EL (cell line): ENCODE results near the gene SULT6B1.
"Not testable (repeated sequence)": the region's sequence is repeated elsewhere in the genome, so short reads cannot be mapped to it uniquely, and the experiment has no call there.

ENCODE experiments used
- DNase-seq: peaks from one replicate; pipeline ENCODE4 v3.0.0-alpha.2; 2016

SULT6B1 gene

GRCh38 chr2:37188570-37188969 lies at the start of gene SULT6B1:
Gene SULT6B1 (minus strand): TSS chr2:37188670. CDS start chr2:37188640, 30 bp downstream.
- no peak for DNase-seq

- peak; percentile 27 for DNase-seq
Observed at GRCh38 chr2:37232131-37232933, 43.9 kb upstream of the SULT6B1 start.

GRCh38 chr2:37231241-37232130 lies 43.0 kb upstream of the SULT6B1 start, which contains the start of the genes CEBPZ and NDUFAF7:
Gene CEBPZ (minus strand): TSS chr2:37231596. CDS start chr2:37231567, 29 bp downstream.
Gene NDUFAF7 (plus strand): TSS chr2:37231658. CDS start chr2:37231706, 48 bp downstream.
- DNase-seq: peak; percentile 94

GRCh38 chr2:37230581-37230980 lies 42.1 kb upstream of the SULT6B1 start:
- peak; percentile 24 for DNase-seq

GRCh38 chr2:37228788-37229187 lies 40.3 kb upstream of the SULT6B1 start:
- no peak for DNase-seq

- DNase-seq: no peak
Observed at GRCh38 chr2:37226863-37227262, 38.4 kb upstream of the SULT6B1 start.

- DNase-seq: not testable (repeated sequence)
Observed at GRCh38 chr2:37225129-37225528, 36.7 kb upstream of the SULT6B1 start.

- no peak for DNase-seq
Observed at GRCh38 chr2:37224063-37224462, 35.6 kb upstream of the SULT6B1 start.

- no peak for DNase-seq
Observed at GRCh38 chr2:37223131-37223530, 34.7 kb upstream of the SULT6B1 start.

GRCh38 chr2:37219046-37219445 lies 30.6 kb upstream of the SULT6B1 start:
- no peak for DNase-seq

- no peak for DNase-seq
Observed at GRCh38 chr2:37215250-37215649, 26.8 kb upstream of the SULT6B1 start.

GRCh38 chr2:37211939-37212338 lies 23.5 kb upstream of the SULT6B1 start:
- no peak for DNase-seq

GRCh38 chr2:37211212-37211611 lies 22.7 kb upstream of the SULT6B1 start:
- peak; percentile 11 for DNase-seq

GRCh38 chr2:37206760-37207159 lies 18.3 kb upstream of the SULT6B1 start:
- DNase-seq: not testable (repeated sequence)

- DNase-seq: no peak
Observed at GRCh38 chr2:37205689-37206341, 17.3 kb upstream of the SULT6B1 start.

GRCh38 chr2:37205071-37205661 lies 16.7 kb upstream of the SULT6B1 start:
- not testable (repeated sequence) for DNase-seq

- no peak for DNase-seq
Observed at GRCh38 chr2:37203708-37204107, 15.2 kb upstream of the SULT6B1 start.

GRCh38 chr2:37201766-37202165 lies 13.3 kb upstream of the SULT6B1 start:
- DNase-seq: peak; percentile 30

- no peak for DNase-seq
Observed at GRCh38 chr2:37201208-37201607, 12.7 kb upstream of the SULT6B1 start.

GRCh38 chr2:37198681-37199065 lies 10.2 kb upstream of the SULT6B1 start:
- DNase-seq: no peak

- peak; percentile 75 for DNase-seq
Observed at GRCh38 chr2:37196320-37197195, 8.1 kb upstream of the SULT6B1 start, which contains the start of gene CEBPZOS. Gene CEBPZOS (plus strand): TSS chr2:37196496. CDS start chr2:37199705, 3,209 bp downstream.
